Kasumi-1 (cell line): ENCODE results near the gene LIN37.
A peak's percentile ranks its signal among the peaks of the same experiment; 100 is the strongest.

Experiments
- DNase-seq, 2 experiments: peaks; one replicate each; lab custom pipeline; 2025; lab: John Stamatoyannopoulos, UW

Gene LIN37

GRCh38 chr19:35734889-35735288, 13.5 kb upstream of the LIN37 start:
- no peak for DNase-seq

DNA sequence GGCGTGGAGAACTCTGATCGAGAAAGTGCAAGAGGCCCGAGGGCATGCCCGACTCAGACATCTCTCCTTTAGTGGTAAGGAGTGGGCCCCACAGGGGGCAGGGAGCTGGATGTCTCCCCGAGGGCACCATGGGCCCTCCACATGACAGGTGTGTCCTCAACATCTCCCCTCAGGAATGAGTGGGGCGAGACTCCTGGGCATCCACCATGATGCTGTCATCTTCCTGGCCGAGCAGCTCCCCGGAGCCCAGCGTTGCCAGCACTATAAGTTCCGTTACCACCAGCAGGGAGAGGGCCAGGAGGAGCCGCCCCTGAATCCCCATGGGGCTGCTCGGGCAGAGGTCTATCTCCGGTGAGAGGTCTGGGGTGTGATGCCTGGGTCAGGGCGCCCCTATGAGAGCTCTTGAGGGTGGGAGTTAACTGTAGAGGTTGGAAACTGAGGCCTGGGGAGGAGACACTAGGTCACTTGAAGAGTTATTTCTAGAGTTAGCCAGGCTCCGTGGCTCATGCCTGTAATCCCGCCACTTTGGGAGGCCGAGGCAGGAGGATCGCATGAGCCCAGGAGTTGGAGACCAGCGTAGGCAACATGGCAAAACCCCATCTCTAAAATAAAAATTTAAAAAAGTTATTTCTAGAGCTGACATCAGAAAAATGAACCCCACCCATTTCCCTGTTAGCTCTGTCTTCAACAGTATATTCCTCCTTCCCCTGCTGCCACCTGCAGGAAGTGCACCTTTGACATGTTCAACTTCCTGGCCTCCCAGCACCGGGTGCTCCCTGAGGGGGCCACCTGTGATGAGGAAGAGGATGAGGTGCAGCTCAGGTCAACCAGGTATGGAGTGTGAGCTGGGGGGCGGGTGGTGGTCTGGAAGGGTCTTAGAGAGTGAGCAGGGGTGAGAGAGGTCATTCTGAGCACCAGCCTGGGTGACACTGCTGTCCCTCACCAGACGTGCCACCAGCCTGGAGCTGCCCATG, 11.2 kb upstream of the LIN37 start:
- DNase-seq, result no peak

DNA sequence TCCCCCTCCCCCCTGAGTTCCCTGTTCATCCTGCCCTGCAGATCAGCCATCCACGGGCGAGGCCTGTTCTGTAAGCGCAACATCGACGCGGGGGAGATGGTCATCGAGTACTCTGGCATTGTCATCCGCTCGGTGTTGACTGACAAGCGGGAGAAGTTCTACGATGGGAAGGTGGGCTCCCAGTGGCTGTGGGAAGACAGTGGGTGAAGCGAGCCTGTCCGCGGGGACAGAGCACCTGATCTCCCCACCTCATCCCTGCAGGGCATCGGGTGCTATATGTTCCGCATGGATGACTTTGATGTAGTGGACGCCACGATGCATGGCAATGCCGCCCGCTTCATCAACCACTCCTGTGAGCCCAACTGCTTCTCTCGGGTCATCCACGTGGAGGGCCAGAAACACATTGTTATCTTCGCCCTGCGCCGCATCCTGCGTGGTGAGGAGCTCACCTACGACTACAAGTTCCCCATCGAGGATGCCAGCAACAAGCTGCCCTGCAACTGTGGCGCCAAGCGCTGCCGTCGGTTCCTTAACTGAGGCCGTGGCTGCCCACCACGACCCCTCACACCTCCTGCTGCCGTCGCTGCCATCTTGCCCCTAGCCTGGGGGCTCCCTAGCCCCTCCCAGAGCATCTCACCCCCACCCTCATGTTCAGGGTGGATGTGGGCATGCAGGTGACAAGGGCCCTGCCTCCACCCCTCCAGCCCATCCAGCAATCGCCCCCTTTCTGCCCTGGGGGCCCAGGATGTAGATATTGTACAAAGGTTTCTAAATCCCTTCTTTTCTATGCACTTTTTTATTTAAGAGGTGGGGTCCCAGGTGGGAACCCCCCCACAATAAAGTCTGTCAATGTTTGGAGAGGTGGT, 10.1 kb upstream of the LIN37 start:
- DNase-seq, result no peak

DNA sequence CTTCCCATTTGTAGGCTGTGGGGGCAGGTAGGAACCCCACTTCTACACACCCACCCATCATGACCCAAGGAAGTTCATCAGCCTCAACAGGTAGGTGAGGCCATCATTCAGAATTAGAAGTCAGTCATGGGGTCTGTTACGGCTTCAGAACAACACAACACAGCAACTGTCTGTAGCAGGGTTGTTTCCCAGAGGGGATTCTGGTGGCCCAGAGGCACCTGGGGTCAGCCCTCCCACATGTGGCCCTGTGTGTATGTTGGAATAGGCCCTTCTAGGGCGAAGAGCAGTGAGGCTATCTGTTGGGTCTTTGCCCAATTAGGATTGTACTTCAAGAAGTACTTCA, 9.5 kb upstream of the LIN37 start:
- no peak for DNase-seq

GRCh38 chr19:35739275-35740107, 8.9 kb upstream of the LIN37 start:
- no peak for DNase-seq

DNA sequence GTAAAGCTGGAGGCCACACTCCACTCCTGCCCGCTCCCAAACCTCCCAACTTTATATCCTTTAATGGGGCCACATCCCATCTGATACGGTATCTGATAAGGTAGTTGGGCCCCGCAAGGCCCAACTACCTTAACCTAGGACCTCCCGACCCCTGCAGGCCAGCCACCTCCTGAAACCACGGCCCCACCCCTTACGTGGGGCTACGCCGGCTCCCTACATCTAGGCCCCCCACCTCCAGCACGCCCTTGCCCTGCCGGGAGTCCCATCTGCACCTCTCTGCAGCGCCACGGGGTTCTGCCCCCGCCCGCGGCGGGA, 8.3 kb upstream of the LIN37 start:
- peak in 1 of 2 experiments; percentile 68 for DNase-seq

GRCh38 chr19:35740423-35741202, 7.8 kb upstream of the LIN37 start:
- peak; percentile 93 to 96 for DNase-seq

DNA sequence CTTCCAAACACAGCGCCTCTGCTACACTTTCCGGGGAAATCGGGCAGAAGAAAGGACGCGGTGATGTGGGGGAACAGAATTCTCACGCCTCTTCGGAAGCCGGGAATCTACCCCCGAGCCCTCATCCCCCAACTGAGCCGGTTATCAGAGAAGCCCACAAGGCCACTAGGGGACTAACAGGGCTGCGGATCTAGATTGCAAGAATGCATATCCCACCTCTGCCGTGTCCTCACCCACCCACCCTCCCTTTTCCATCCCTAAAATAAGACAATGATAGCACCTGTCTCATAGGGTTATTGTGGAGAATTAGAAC, 7.2 kb upstream of the LIN37 start:
- DNase-seq, result peak; percentile 34 to 48

DNA sequence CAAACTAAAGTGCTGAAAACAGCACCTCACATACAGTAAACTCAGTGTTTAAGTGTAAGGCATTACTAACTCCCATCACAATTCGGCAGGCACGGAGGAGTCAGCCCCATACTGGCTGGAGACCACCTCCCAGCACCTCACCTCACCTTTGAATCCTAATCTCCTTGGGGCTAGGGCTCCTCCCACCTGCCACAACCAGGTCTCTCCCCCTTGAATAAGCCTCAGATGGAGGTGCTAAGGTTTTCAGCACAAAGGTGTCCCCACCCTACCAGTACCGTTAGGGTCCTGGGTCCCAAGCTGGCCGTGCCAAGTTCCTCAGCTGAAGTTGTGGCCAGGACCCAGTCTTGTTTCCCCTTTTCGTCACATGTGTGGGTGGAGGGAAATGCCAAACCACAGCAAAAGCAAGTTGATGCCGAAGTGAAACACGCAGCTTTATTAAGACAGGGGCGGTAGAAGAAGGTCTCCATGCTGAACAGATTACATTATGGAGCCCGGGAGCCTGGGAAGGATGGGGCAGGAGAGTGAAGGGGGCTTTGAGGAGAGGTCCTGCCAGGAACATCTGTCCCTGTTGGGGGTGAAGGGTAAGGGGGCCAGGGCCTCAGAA, 6.2 kb upstream of the LIN37 start, which contains the start of gene IGFLR1:
IGFLR1 (minus strand) TSS at position 332 of the 604 bp plus-strand sequence. CDS start 1,272 bp downstream, outside the sequence.
- DNase-seq, result peak; percentile 61 to 66

DNA sequence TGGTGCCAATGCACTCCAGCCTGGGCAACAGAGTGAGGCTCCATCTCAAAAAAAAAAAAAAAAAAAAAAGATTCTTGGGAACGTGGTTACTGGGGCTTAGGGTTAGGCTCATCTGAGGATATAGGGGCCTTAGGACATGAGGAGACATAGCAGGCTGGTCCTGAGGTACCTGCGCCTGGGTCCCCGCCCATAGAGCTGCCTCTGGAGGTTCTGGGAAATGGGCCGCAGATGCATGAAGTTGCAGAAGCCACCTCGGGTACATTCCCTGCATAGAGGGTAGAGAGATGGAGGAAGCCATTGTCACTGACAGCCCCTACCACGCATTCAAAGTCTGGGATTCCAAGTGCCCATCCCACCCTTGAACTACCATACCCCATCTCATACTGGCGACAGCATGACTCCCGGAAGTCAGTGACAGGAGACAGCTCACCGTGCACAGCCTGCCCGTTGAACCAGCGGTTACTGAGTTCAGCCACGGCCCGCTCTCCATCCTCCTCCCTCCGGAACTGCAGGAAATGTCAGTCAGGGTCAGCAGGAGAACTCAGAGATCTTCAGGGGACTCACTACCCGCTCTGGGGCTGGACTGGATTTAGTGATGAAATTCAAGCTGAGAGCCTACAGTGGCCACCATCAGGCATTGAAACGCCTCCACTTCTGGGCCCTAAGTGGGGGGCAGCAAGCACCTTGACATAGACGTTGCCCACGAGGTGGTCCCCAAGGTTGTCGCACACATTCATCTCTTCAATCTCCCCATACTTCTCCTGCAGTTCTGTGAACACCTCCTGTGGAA, 4.5 kb upstream of the LIN37 start:
- no peak for DNase-seq

- peak; percentile 96 for DNase-seq
Measured at GRCh38 chr19:35744430-35745327, 3.7 kb upstream of the LIN37 start.

- peak; percentile 97 to 98 for DNase-seq
Measured at GRCh38 chr19:35745328-35746086, 2.9 kb upstream of the LIN37 start, which contains the start of the genes PSENEN and U2AF1L4. Gene PSENEN, plus strand, starts transcription at chr19:35745651. Its CDS starts 280 bp downstream, at chr19:35745931. Gene U2AF1L4, minus strand, starts transcription at chr19:35745418. Its CDS starts 27 bp downstream, at chr19:35745391.

GRCh38 chr19:35746087-35746462, 2.3 kb upstream of the LIN37 start:
- DNase-seq, result no peak

DNA sequence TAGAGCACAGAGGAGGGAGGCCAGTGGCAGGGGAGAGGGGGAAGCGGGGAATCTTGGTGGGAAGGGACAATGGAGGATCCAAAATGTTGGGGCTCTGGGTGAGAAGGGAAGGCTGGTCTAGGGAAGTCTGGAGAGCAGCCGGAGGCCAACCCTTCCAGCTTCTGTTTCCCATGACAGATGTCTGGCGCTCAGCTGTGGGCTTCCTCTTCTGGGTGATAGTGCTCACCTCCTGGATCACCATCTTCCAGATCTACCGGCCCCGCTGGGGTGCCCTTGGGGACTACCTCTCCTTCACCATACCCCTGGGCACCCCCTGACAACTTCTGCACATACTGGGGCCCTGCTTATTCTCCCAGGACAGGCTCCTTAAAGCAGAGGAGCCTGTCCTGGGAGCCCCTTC, 1.8 kb upstream of the LIN37 start:
- DNase-seq, result no peak

GRCh38 chr19:35750167-35750566, 1.8 kb downstream of the LIN37 start:
- no peak for DNase-seq

GRCh38 chr19:35751839-35752745, 3.7 kb downstream of the LIN37 start:
- no peak for DNase-seq

DNA sequence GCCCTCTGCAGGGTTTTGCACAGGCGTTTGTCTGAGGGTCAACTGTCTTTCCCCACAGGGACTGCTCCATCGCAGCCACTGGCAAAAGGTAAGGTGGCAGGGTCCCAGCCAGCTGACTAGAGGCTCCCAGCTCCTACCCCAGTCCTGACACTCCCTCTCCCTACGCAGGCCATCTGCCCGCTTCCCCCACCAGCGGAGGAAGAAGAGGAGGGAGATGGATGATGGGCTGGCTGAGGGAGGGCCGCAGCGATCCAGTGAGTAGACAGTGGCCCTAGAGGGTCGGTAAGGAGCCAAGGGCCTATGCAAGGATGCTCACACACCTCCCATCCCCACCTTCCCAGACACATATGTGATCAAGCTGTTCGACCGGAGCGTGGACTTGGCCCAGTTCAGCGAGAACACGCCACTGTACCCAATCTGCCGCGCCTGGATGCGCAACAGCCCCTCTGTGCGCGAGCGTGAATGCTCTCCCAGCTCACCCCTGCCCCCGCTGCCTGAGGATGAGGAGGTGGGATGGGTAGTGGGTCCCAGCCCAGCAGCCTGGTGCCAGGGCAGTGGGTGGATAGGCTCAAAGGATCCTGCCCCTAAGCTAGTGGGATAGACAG, 4.5 kb downstream of the LIN37 start:
- DNase-seq, result no peak
